ENCODE data around the gene SH3PXD2A.

DNA sequence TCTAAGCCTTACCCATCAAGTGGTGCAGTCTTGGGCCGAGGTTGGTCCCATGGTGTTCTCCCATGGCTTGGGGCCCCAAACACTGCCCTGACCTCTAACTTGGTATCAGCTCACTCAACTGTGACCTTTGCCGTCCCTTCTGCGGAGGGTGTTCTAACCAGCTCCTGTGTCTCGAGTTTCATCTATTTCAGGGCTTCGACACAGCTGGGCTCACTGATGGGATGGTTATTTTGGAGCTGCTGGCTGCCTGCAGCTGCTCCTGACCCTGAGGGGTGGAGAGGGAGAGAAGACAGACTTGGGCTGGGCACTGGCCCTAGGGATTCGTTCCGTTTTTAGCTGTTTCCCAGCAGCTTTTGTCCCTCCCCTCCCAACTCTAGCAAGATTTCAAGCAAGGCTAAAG is 274.9 kb downstream of the SH3PXD2A start:
- TF ChIP-seq POLR2A (IDR thresholded peaks at IDR 0.05; ENCODE audit: low read depth, low read length) (no peak), POLR2AphosphoS5 (IDR thresholded peaks at IDR 0.05; ENCODE audit: low read depth, low read length) (no peak), TAF1 (IDR thresholded peaks at IDR 0.05; ENCODE audit: borderline replicate concordance, low read depth, low read length) (no peak)
